ENCODE results near the gene MAST3.

MAST3 gene

DNA sequence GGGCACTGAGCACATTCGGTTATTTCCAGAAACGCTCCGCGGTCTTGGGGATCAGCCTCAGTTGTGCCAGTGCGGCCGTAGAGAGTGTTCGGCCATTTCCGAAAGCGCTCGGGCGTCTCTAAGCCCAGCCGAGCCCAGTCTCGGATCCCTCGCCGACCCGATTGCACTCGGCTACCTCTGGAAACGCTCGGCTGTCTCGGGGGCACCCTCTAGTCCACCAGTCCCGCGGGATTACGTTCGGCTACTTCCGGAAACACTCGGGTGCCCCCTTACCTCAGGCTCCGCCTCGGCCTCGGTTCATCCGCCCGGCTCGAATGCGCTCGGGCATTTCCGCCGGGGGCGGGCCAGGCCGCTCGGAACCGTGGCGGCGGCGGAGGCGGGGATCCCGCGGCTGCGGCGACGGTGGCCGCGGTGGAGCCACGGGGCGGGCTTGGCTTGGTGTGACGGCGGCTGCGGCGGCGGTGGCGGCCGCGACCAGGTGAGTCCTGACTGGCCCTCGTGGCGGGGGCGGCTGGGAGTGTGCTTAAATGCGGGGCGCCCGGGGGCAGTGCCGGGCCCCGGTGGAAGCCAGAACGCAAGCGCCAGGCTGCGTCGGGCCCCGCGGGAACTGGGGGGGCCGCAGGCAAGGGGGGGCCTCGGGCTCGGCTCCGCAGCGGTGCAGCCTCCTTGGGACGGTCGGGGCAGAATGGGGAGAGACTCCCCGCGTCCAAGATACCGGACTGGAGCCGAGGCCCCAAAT is 55.4 kb downstream of the MAST3 start, which contains the start of gene PIK3R2:
PIK3R2 (plus strand) TSS at position 347 of the 739 bp plus-strand sequence. CDS start 2,717 bp downstream, outside the sequence.
- no peak within 1 kb of the TSS for H3K23ac ChIP-seq (ENCODE audit: low read length)
- no peak within 1 kb of the TSS for H2BK12ac ChIP-seq (ENCODE audit: low read length)
- H3K18ac ChIP-seq (ENCODE audit: low read length) = peak within 1 kb of the TSS; percentile 97
- peak within 1 kb of the TSS; percentile 91 for H4K12ac ChIP-seq (ENCODE audit: low read depth, low read length)
- H3K79me1 ChIP-seq (ENCODE audit: low read length) = peaks cover 11% of the 10 kb centered on the region
- H2AK5ac ChIP-seq (ENCODE audit: low read length) = peak within 1 kb of the TSS; percentile 94
- H3K9ac ChIP-seq (ENCODE audit: low read length) = peak within 1 kb of the TSS; percentile 96
- H4K91ac ChIP-seq (ENCODE audit: low read depth, low read length) = peak within 1 kb of the TSS; percentile 94
- WGBS (ENCODE audit: extremely low coverage, insufficient coverage, insufficient read length) = no CpG with 5 or more reads among the region's 86 CpGs
- peaks cover 8 to 9% of the 10 kb centered on the region in 2 experiments for H3K4me1 ChIP-seq (ENCODE audit: control insufficient read depth in 1 of 2, insufficient read depth in 2 of 2, low read length in 2 of 2)
- peak; percentile 100 for DNase-seq
- H2BK5ac ChIP-seq (ENCODE audit: low read depth, low read length, poor library complexity) = peak within 1 kb of the TSS; percentile 88
- no peaks in the 10 kb centered on the region for H3K9me3 ChIP-seq (ENCODE audit: insufficient read depth, low read depth, low read length)
- H3K27ac ChIP-seq (ENCODE audit: low read depth, low read length) = peak within 1 kb of the TSS; percentile 95
- peak within 1 kb of the TSS; percentile 85 for H2AFZ ChIP-seq (ENCODE audit: insufficient read depth, low read length, poor library complexity)
- peak within 1 kb of the TSS; percentile 93 for H3K4ac ChIP-seq (ENCODE audit: low read depth, low read length)
- no peaks in the 10 kb centered on the region for H3K27me3 ChIP-seq (ENCODE audit: insufficient read depth, low read length)
- peaks cover 13% of the 10 kb centered on the region for H3K79me2 ChIP-seq (ENCODE audit: control insufficient read depth, insufficient read depth, low read length, poor library complexity)
- H3K14ac ChIP-seq (ENCODE audit: low read length) = peak within 1 kb of the TSS; percentile 95
- H3K4me2 ChIP-seq (ENCODE audit: low read length) = peak within 1 kb of the TSS; percentile 88
- H4K8ac ChIP-seq (ENCODE audit: low read depth, low read length) = peak within 1 kb of the TSS; percentile 94
- H3K4me3 ChIP-seq (ENCODE audit: low read depth, low read length) = peak within 1 kb of the TSS; percentile 86
- H3K36me3 ChIP-seq (ENCODE audit: control insufficient read depth in 1 of 2, insufficient read depth in 2 of 2, low read length in 2 of 2) = peaks cover 19 to 27% of the 10 kb centered on the region in 2 experiments
- peak within 1 kb of the TSS; percentile 91 for H2BK120ac ChIP-seq (ENCODE audit: insufficient read depth, low read length, poor library complexity)

GRCh38 chr19:18153556-18154134 is 56.1 kb downstream of the MAST3 start:
- Histone ChIP-seq H3K79me1 (ENCODE audit: low read length) (peaks cover 11% of the 10 kb centered on the region), H3K23ac (ENCODE audit: low read length) (no peak overlapping the region), H3K79me2 (ENCODE audit: control insufficient read depth, insufficient read depth, low read length, poor library complexity) (peaks cover 13% of the 10 kb centered on the region), H3K36me3 (ENCODE audit: control insufficient read depth in 1 of 2, insufficient read depth in 2 of 2, low read length in 2 of 2) (peaks cover 21 to 27% of the 10 kb centered on the region in 2 experiments), H3K14ac (ENCODE audit: low read length) (peak overlapping the region; percentile 95), H3K27ac (ENCODE audit: low read depth, low read length) (peak overlapping the region; percentile 76), H3K18ac (ENCODE audit: low read length) (peak overlapping the region; percentile 97), H4K8ac (ENCODE audit: low read depth, low read length) (peak overlapping the region; percentile 94), H2AFZ (ENCODE audit: insufficient read depth, low read length, poor library complexity) (peak overlapping the region; percentile 85), H3K4me1 (ENCODE audit: control insufficient read depth in 1 of 2, insufficient read depth in 2 of 2, low read length in 2 of 2) (peaks cover 8 to 9% of the 10 kb centered on the region in 2 experiments), H3K4me2 (ENCODE audit: low read length) (peak overlapping the region; percentile 69), H2BK120ac (ENCODE audit: insufficient read depth, low read length, poor library complexity) (peak overlapping the region; percentile 91), H4K12ac (ENCODE audit: low read depth, low read length) (peak overlapping the region; percentile 91), H3K9ac (ENCODE audit: low read length) (peak overlapping the region; percentile 87), H4K91ac (ENCODE audit: low read depth, low read length) (peak overlapping the region; percentile 94), H3K27me3 (ENCODE audit: insufficient read depth, low read length) (no peaks in the 10 kb centered on the region), H3K4me3 (ENCODE audit: low read depth, low read length) (peak overlapping the region; percentile 86), H3K4ac (ENCODE audit: low read depth, low read length) (peak overlapping the region; percentile 93), H2AK5ac (ENCODE audit: low read length) (peak overlapping the region; percentile 94), H2BK12ac (ENCODE audit: low read length) (no peak overlapping the region), H2BK5ac (ENCODE audit: low read depth, low read length, poor library complexity) (peak overlapping the region; percentile 88), H3K9me3 (ENCODE audit: insufficient read depth, low read depth, low read length) (no peaks in the 10 kb centered on the region)
- no CpG with 5 or more reads among the region's 38 CpGs for WGBS (ENCODE audit: extremely low coverage, insufficient coverage, insufficient read length)
- DNase-seq = no peak

GRCh38 chr19:18155095-18156087 is 57.8 kb downstream of the MAST3 start:
- no peak for DNase-seq
- Histone ChIP-seq H3K18ac (ENCODE audit: low read length) (peak overlapping the region; percentile 3), H2AK5ac (ENCODE audit: low read length) (no peak overlapping the region), H3K79me2 (ENCODE audit: control insufficient read depth, insufficient read depth, low read length, poor library complexity) (peaks cover 13% of the 10 kb centered on the region), H3K4me3 (ENCODE audit: low read depth, low read length) (no peak overlapping the region), H3K79me1 (ENCODE audit: low read length) (peaks cover 11% of the 10 kb centered on the region), H4K91ac (ENCODE audit: low read depth, low read length) (no peak overlapping the region), H3K4me1 (ENCODE audit: control insufficient read depth in 1 of 2, insufficient read depth in 2 of 2, low read length in 2 of 2) (peaks cover 8 to 9% of the 10 kb centered on the region in 2 experiments), H3K9me3 (ENCODE audit: insufficient read depth, low read depth, low read length) (no peaks in the 10 kb centered on the region), H2BK5ac (ENCODE audit: low read depth, low read length, poor library complexity) (no peak overlapping the region), H4K12ac (ENCODE audit: low read depth, low read length) (no peak overlapping the region), H2BK12ac (ENCODE audit: low read length) (no peak overlapping the region), H2AFZ (ENCODE audit: insufficient read depth, low read length, poor library complexity) (no peak overlapping the region), H3K14ac (ENCODE audit: low read length) (no peak overlapping the region), H3K27me3 (ENCODE audit: insufficient read depth, low read length) (no peaks in the 10 kb centered on the region), H4K8ac (ENCODE audit: low read depth, low read length) (no peak overlapping the region), H2BK120ac (ENCODE audit: insufficient read depth, low read length, poor library complexity) (no peak overlapping the region), H3K4me2 (ENCODE audit: low read length) (no peak overlapping the region), H3K36me3 (ENCODE audit: control insufficient read depth in 1 of 2, insufficient read depth in 2 of 2, low read length in 2 of 2) (peaks cover 21 to 28% of the 10 kb centered on the region in 2 experiments), H3K23ac (ENCODE audit: low read length) (no peak overlapping the region), H3K9ac (ENCODE audit: low read length) (no peak overlapping the region), H3K4ac (ENCODE audit: low read depth, low read length) (no peak overlapping the region), H3K27ac (ENCODE audit: low read depth, low read length) (no peak overlapping the region)
- no CpG with 5 or more reads among the region's 43 CpGs for WGBS (ENCODE audit: extremely low coverage, insufficient coverage, insufficient read length)

GRCh38 chr19:18156268-18156667 is 58.7 kb downstream of the MAST3 start:
- Histone ChIP-seq H3K36me3 (ENCODE audit: control insufficient read depth in 1 of 2, insufficient read depth in 2 of 2, low read length in 2 of 2) (peaks cover 27 to 33% of the 10 kb centered on the region in 2 experiments), H2BK12ac (ENCODE audit: low read length) (no peak overlapping the region), H3K79me2 (ENCODE audit: control insufficient read depth, insufficient read depth, low read length, poor library complexity) (peaks cover 13% of the 10 kb centered on the region), H3K18ac (ENCODE audit: low read length) (no peak overlapping the region), H2BK5ac (ENCODE audit: low read depth, low read length, poor library complexity) (no peak overlapping the region), H3K23ac (ENCODE audit: low read length) (no peak overlapping the region), H3K4me1 (ENCODE audit: control insufficient read depth in 1 of 2, insufficient read depth in 2 of 2, low read length in 2 of 2) (peaks cover 13 to 14% of the 10 kb centered on the region in 2 experiments), H4K12ac (ENCODE audit: low read depth, low read length) (no peak overlapping the region), H3K4me3 (ENCODE audit: low read depth, low read length) (no peak overlapping the region), H3K4ac (ENCODE audit: low read depth, low read length) (no peak overlapping the region), H4K8ac (ENCODE audit: low read depth, low read length) (no peak overlapping the region), H3K9ac (ENCODE audit: low read length) (no peak overlapping the region), H3K27me3 (ENCODE audit: insufficient read depth, low read length) (no peaks in the 10 kb centered on the region), H2AFZ (ENCODE audit: insufficient read depth, low read length, poor library complexity) (no peak overlapping the region), H3K4me2 (ENCODE audit: low read length) (no peak overlapping the region), H2BK120ac (ENCODE audit: insufficient read depth, low read length, poor library complexity) (no peak overlapping the region), H4K91ac (ENCODE audit: low read depth, low read length) (no peak overlapping the region), H3K14ac (ENCODE audit: low read length) (no peak overlapping the region), H3K79me1 (ENCODE audit: low read length) (peaks cover 11% of the 10 kb centered on the region), H3K27ac (ENCODE audit: low read depth, low read length) (no peak overlapping the region), H2AK5ac (ENCODE audit: low read length) (no peak overlapping the region), H3K9me3 (ENCODE audit: insufficient read depth, low read depth, low read length) (no peaks in the 10 kb centered on the region)
- DNase-seq = no peak
- WGBS (ENCODE audit: extremely low coverage, insufficient coverage, insufficient read length) = no CpG with 5 or more reads among the region's 6 CpGs
